Measurements from ENCODE around the gene CUL9. TPM values are rescaled to one million over a fixed set of nuclear protein-coding genes. Genes with fewer than 3 reads are reported as not detected.

The CUL9 gene
- total RNA-seq, 4 donors from 2014 or later: 41.1 to 69.9 (median 50.3) TPM

DNA sequence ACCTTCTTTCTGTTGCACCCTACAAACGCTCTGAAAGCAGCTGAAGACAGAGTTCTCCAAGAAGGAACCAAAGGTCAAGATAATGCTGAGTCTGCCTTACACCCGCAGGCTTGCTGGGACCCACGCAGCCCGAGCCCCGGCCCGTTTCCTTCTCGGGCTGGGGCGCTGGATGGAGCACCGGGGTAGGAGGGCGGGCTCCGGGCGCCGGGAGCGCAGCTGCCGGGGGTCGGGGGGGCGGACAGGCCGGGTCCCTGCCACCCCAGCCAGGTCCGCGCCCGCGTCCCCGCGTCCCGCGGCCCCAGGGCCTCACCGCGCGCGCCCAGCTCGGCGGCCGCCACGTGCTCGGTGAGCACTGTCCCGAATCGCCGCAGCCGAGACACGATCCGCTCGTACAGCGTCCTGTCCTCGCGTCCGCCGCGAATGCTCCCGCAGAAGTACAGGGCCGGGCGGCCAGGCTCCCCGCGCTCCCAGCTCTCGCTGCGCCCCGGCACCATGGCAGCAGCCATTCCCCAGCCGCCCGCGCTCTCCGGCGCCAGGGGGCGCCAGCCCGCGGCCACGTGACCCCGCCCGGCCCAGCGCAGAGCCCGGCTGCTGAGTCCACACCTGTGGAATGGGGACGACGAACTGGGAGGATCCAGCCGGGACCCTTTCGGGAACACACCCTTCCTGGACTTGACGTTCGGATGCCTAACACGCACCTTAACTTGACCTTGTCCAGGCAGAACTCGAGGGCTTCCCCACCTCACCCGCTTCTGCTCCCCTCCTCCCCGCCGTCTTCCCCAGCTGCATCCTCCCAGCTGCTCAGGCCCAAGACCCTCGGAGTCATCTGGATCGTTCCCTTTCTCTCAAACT lies 47.2 kb downstream of the CUL9 start, which contains the start of gene DNPH1:
Gene DNPH1 (minus strand): TSS at position 531 of the 852 bp plus-strand sequence. CDS start 25 bp downstream, at position 506.
- TF ChIP-seq, protein P1, sequence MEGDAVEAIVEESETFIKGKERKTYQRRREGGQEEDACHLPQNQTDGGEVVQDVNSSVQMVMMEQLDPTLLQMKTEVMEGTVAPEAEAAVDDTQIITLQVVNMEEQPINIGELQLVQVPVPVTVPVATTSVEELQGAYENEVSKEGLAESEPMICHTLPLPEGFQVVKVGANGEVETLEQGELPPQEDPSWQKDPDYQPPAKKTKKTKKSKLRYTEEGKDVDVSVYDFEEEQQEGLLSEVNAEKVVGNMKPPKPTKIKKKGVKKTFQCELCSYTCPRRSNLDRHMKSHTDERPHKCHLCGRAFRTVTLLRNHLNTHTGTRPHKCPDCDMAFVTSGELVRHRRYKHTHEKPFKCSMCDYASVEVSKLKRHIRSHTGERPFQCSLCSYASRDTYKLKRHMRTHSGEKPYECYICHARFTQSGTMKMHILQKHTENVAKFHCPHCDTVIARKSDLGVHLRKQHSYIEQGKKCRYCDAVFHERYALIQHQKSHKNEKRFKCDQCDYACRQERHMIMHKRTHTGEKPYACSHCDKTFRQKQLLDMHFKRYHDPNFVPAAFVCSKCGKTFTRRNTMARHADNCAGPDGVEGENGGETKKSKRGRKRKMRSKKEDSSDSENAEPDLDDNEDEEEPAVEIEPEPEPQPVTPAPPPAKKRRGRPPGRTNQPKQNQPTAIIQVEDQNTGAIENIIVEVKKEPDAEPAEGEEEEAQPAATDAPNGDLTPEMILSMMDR (IDR thresholded peaks at IDR 0.05): peak; percentile 56 to 96 (median 90)
- TF ChIP-seq POLR2A (IDR thresholded peaks at IDR 0.05) (peak; percentile 21), EP300 (IDR thresholded peaks at IDR 0.05; ENCODE audit: low read depth) (no peak), POLR2AphosphoS5 (IDR thresholded peaks at IDR 0.05) (peak in 1 of 3 donors; percentile 34)
- peak within 1 kb of the TSS; percentile 56 to 83 (median 68) for H3K4me3 ChIP-seq
- H3K27me3 ChIP-seq: no peaks in the 10 kb centered on the region
- no peaks in the 10 kb centered on the region for H3K36me3 ChIP-seq
- intact Hi-C loops (cut with DNase I; ENCODE audit: low total_unique reads) (no loop called here), in situ Hi-C loops (cut with MboI; ENCODE audit: low pct_ligation_motif_present in 1 of 4, low pct_unique_long_range_greater_than_20kb in 1 of 4, low sequenced_read_pairs in 3 of 4) (no loop called here)
- H3K27ac ChIP-seq: peak within 1 kb of the TSS; percentile 67 to 79 (median 76)
- peaks cover 6 to 23% (median 8%) of the 10 kb centered on the region in 4 donors for H3K4me1 ChIP-seq
- WGBS, 2 donors (ENCODE audit: low coverage in 1 of 2): 7 to 20% methylated on average over 1 to 34 of the region's 82 CpGs
- no peaks in the 10 kb centered on the region for H3K9me3 ChIP-seq
- DNase-seq: peak; percentile 82

DNA sequence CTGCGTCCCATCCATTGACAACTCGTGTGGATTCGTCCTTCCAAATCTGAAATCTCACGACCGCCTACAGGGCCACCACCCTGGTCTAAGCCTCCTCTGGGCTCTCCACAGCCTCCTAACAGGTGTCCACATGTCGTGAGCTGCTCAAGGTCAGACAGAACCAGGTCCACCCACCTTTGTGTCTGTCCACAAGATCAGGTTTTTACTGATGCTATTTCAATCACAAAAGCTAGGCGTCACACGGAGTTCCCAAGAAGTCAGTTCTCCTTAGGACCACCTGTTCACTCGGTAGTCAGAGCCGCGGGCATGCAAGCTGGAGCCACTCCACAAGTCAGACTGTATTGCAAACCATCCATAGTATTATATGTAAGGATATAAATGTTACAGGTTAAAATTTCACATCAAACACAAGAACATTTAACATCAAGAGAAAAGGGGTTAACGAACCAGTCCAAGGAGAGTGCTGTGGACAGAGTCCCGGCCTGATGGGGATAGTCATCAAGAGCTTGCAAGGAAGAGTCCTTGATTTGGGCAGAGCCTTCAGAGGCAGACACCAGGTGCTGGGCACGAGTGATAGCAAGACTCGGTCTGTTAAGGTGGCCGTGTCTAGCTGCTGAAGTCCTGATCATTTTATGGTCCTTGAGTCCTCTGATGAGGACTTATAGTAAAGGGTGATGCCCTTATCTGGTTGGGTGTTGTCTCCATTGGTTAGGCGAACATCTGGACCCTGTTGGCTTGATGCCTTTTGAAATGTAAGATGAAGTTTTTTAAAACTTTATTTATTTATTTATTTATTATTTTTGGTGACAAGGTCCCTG lies 48.0 kb downstream of the CUL9 start:
- Histone ChIP-seq H3K27ac (peak overlapping the region in 1 of 4 donors; percentile 78), H3K4me3 (peak overlapping the region in 2 of 4 donors; percentile 66 to 69), H3K9me3 (no peaks in the 10 kb centered on the region), H3K36me3 (no peaks in the 10 kb centered on the region), H3K27me3 (no peaks in the 10 kb centered on the region), H3K4me1 (peaks cover 6 to 15% (median 8%) of the 10 kb centered on the region in 4 donors)
- TF ChIP-seq EP300 (IDR thresholded peaks at IDR 0.05; ENCODE audit: low read depth): no peak
- TF ChIP-seq, protein P1 (IDR thresholded peaks at IDR 0.05): no peak
- TF ChIP-seq POLR2A (IDR thresholded peaks at IDR 0.05): no peak
- no peak for TF ChIP-seq POLR2AphosphoS5 (IDR thresholded peaks at IDR 0.05)
- WGBS, 2 donors (ENCODE audit: low coverage in 1 of 2): 75 to 83% methylated on average over 7 to 17 of the region's 17 CpGs
- in situ Hi-C loops (cut with MboI; ENCODE audit: low pct_ligation_motif_present in 1 of 4, low pct_unique_long_range_greater_than_20kb in 1 of 4, low sequenced_read_pairs in 3 of 4) (no loop called here), intact Hi-C loops (cut with DNase I; ENCODE audit: low total_unique reads) (no loop called here)
- no peak for DNase-seq

DNA sequence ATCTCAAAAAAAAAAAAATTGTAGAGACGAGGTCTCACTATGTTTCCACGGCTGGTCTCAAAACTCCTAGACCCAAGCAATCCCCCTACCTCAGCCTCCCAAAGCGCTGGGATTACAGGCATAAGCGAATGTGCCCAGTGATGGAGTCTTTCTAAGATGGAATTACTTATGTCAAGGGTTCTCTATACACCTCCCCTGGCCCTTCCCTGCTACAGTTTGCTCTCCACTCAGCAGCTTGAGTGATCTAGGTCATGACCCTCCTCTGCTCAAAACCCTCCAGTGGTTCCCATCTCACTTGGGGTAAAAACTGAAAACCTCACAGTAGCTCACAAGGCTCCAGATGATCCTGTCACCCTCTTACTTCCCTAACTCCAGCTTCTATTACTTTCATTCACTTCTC lies 49.1 kb downstream of the CUL9 start:
- H3K36me3 ChIP-seq: no peaks in the 10 kb centered on the region
- no peak overlapping the region for H3K4me3 ChIP-seq
- no peaks in the 10 kb centered on the region for H3K27me3 ChIP-seq
- TF ChIP-seq POLR2A (IDR thresholded peaks at IDR 0.05): no peak
- TF ChIP-seq EP300 (IDR thresholded peaks at IDR 0.05; ENCODE audit: low read depth): no peak
- no peak for TF ChIP-seq POLR2AphosphoS5 (IDR thresholded peaks at IDR 0.05)
- in situ Hi-C loops (cut with MboI; ENCODE audit: low pct_ligation_motif_present in 1 of 4, low pct_unique_long_range_greater_than_20kb in 1 of 4, low sequenced_read_pairs in 3 of 4): no loop called here
- no peak for DNase-seq
- no peak overlapping the region for H3K27ac ChIP-seq
- H3K9me3 ChIP-seq: no peaks in the 10 kb centered on the region
- intact Hi-C loops (cut with DNase I; ENCODE audit: low total_unique reads): no loop called here
- WGBS, 2 donors (ENCODE audit: low coverage in 1 of 2): 90 to 100% methylated on average over 3 to 4 of the region's 4 CpGs
- peaks cover 6 to 15% (median 8%) of the 10 kb centered on the region in 4 donors for H3K4me1 ChIP-seq

DNA sequence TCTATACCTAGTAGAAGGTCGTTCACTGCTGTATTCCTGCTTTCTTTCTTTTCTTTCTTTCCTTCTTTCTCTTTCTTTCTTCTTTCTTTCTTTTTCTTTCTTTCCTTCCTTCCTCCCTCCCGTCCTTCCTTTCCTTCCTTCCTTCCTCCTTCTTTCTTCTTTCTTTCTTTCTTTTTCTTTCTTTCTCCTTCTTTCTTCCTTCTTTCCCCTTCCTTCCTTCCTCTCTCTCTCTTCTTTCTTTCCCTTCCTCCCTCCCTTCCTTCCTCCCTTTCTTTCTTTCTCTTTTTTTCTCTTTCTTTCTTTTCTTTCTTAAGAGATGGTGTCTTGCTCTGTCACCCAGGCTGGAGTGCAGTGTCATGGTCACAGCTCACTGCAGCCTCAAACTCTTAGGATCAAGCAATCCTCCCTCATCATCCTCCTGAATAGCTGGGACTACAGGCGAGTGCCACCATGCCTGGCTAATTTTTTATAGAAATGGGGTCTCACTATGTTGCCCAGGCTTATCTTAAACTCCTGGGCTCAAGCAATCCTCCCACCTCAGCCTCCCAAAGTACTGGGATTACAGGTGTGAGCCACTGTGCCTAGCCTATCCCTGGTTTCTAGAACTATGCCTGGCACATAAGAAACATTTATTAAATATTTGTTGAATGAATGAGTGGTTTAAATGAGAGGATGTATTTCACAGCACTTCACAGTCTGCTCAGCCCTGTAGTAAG lies 49.9 kb downstream of the CUL9 start:
- Histone ChIP-seq H3K4me3 (no peak overlapping the region), H3K9me3 (no peaks in the 10 kb centered on the region), H3K27ac (no peak overlapping the region), H3K36me3 (no peaks in the 10 kb centered on the region), H3K4me1 (peaks cover 6 to 15% (median 8%) of the 10 kb centered on the region in 4 donors), H3K27me3 (no peaks in the 10 kb centered on the region)
- in situ Hi-C loops (cut with MboI; ENCODE audit: low pct_ligation_motif_present in 1 of 4, low pct_unique_long_range_greater_than_20kb in 1 of 4, low sequenced_read_pairs in 3 of 4): no loop called here
- TF ChIP-seq, protein P1 (IDR thresholded peaks at IDR 0.05): no peak
- TF ChIP-seq EP300 (IDR thresholded peaks at IDR 0.05; ENCODE audit: low read depth) (no peak), POLR2A (IDR thresholded peaks at IDR 0.05) (no peak), POLR2AphosphoS5 (IDR thresholded peaks at IDR 0.05) (no peak)
- intact Hi-C loops (cut with DNase I; ENCODE audit: low total_unique reads): no loop called here
- DNase-seq: no peak
- 71 to 82% methylated on average over 2 to 3 of the region's 3 CpGs for WGBS, 2 donors (ENCODE audit: low coverage in 1 of 2)
